ENCODE data around the gene FOXP1.

Gene FOXP1

DNA sequence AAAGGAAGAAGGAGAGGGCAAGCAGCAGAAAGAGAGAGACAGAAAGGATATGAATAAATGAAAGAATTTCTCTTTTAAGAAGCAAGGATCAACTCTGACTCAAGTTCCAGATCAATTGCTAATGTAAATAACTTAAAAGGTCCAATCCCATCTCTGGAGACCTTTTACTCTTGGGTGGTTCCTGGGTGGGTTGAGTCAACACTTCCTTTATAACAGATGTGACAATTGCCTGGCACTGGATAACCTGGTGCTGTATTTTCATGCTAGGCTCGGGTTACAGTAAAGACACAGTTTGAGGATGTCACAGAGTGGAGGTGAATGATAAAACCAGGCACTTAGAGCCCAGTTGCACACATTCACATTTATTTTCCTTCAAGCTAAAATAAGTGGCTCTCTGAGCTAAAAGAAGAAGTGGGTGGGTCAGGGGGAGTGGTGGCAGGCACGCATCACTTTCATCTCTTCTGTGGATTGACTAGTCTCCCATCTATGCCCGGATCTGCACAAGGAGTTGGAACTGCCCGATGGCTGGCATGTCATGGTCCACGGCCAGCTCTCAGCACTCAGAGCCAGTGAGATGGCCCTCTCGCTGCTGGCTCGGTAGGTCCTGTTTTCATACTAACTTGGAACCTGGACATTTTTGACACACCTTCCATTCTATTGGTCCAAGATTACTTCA is 465.8 kb downstream of the FOXP1 start:
- no peaks in the 10 kb centered on the region for H4K20me1 ChIP-seq (ENCODE audit: low read depth, low read length)
- peak overlapping the region; percentile 57 for H3K27ac ChIP-seq (ENCODE audit: low read depth, low read length)
- H3K9me3 ChIP-seq (ENCODE audit: insufficient read depth, low read length): no peaks in the 10 kb centered on the region
- no peaks in the 10 kb centered on the region for H3K9me2 ChIP-seq (replicated peaks; ENCODE audit: insufficient read depth, low read length)
- no peak for TF ChIP-seq EZH2phosphoT487 (conservative IDR thresholded peaks at IDR 0.05; ENCODE audit: low read length)
- TF ChIP-seq, protein P1, sequence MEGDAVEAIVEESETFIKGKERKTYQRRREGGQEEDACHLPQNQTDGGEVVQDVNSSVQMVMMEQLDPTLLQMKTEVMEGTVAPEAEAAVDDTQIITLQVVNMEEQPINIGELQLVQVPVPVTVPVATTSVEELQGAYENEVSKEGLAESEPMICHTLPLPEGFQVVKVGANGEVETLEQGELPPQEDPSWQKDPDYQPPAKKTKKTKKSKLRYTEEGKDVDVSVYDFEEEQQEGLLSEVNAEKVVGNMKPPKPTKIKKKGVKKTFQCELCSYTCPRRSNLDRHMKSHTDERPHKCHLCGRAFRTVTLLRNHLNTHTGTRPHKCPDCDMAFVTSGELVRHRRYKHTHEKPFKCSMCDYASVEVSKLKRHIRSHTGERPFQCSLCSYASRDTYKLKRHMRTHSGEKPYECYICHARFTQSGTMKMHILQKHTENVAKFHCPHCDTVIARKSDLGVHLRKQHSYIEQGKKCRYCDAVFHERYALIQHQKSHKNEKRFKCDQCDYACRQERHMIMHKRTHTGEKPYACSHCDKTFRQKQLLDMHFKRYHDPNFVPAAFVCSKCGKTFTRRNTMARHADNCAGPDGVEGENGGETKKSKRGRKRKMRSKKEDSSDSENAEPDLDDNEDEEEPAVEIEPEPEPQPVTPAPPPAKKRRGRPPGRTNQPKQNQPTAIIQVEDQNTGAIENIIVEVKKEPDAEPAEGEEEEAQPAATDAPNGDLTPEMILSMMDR (IDR thresholded peaks at IDR 0.05; ENCODE audit: insufficient read depth, low read length, poor library complexity, severe bottlenecking): no peak
- no peak overlapping the region for H2AFZ ChIP-seq (ENCODE audit: low read depth, low read length, severe bottlenecking)
- H3K27me3 ChIP-seq (ENCODE audit: low read length): no peaks in the 10 kb centered on the region
- no peak overlapping the region for H3K4me3 ChIP-seq (ENCODE audit: insufficient read depth, low read length, poor library complexity, severe bottlenecking)
- H3F3A ChIP-seq (ENCODE audit: insufficient read depth): no peaks in the 10 kb centered on the region; the same call in 1 of the 2 replicates
- peaks cover 7% of the 10 kb centered on the region; the same call in 1 of the 2 replicates for H3K36me3 ChIP-seq (ENCODE audit: low read length)
- H3K4me2 ChIP-seq (ENCODE audit: low read depth, low read length, poor library complexity, severe bottlenecking): peak overlapping the region; percentile 29
- no peaks in the 10 kb centered on the region; the same call in 1 of the 2 replicates for H3K79me2 ChIP-seq (ENCODE audit: insufficient read depth, low read length)
- no peak overlapping the region for H3K9ac ChIP-seq (ENCODE audit: low read length)

DNA sequence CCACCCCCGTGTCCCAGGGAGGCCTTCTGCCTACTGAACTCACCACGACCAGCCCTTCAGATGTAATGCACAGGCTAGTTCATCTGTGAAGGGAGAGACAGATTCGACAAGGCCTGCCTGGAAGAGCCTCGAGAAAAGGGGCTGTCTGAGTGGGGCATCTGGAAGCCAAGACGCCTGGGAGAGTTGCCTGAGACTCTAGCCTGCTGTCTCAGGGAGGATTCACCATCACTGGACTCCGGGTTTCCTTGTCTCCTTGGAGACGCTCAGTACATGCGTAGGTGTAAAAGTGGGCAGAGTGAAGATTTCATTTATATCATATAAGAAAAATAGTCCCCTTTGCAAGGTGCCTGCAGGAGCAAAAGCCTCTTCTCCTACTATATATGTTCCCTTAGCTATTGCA is 468.9 kb downstream of the FOXP1 start:
- Histone ChIP-seq H3K9me3 (ENCODE audit: insufficient read depth, low read length) (no peaks in the 10 kb centered on the region), H3K9me2 (replicated peaks; ENCODE audit: insufficient read depth, low read length) (no peaks in the 10 kb centered on the region), H3F3A (ENCODE audit: insufficient read depth) (no peaks in the 10 kb centered on the region; the same call in 1 of the 2 replicates), H3K36me3 (ENCODE audit: low read length) (peaks cover 7% of the 10 kb centered on the region; the same call in 1 of the 2 replicates), H3K4me3 (ENCODE audit: insufficient read depth, low read length, poor library complexity, severe bottlenecking) (no peak overlapping the region), H3K9ac (ENCODE audit: low read length) (no peak overlapping the region), H3K27ac (ENCODE audit: low read depth, low read length) (no peak overlapping the region), H2AFZ (ENCODE audit: low read depth, low read length, severe bottlenecking) (no peak overlapping the region), H3K79me2 (ENCODE audit: insufficient read depth, low read length) (no peaks in the 10 kb centered on the region; the same call in 1 of the 2 replicates), H4K20me1 (ENCODE audit: low read depth, low read length) (no peaks in the 10 kb centered on the region), H3K27me3 (ENCODE audit: low read length) (no peaks in the 10 kb centered on the region), H3K4me2 (ENCODE audit: low read depth, low read length, poor library complexity, severe bottlenecking) (no peak overlapping the region)
- TF ChIP-seq, protein P1 (IDR thresholded peaks at IDR 0.05; ENCODE audit: insufficient read depth, low read length, poor library complexity, severe bottlenecking): no peak
- TF ChIP-seq EZH2phosphoT487 (conservative IDR thresholded peaks at IDR 0.05; ENCODE audit: low read length): no peak

DNA sequence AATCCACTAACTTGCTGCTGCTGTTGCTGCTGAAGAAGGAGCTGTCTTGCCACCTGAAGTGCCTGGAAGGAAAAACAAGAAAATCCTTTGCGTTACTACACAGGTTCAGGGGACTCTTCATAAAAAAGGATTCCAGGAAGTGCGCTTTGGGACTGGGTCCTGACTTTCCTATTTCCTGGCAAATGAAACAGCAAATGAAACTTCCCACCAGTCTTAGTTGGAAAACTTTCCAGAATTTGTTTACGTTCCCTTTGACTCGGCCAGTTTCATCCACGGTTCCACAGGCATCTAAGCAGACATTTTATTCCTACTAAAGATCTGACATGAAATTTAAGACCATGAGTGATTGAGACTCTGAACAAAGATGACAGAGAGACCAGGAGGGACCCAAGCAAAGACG is 471.0 kb downstream of the FOXP1 start:
- H3K4me2 ChIP-seq (ENCODE audit: low read depth, low read length, poor library complexity, severe bottlenecking): no peak overlapping the region
- no peaks in the 10 kb centered on the region for H3K9me3 ChIP-seq (ENCODE audit: insufficient read depth, low read length)
- no peak overlapping the region for H3K4me3 ChIP-seq (ENCODE audit: insufficient read depth, low read length, poor library complexity, severe bottlenecking)
- H3F3A ChIP-seq (ENCODE audit: insufficient read depth): no peaks in the 10 kb centered on the region
- H3K79me2 ChIP-seq (ENCODE audit: insufficient read depth, low read length): no peaks in the 10 kb centered on the region; the same call in 1 of the 2 replicates
- H3K9me2 ChIP-seq (replicated peaks; ENCODE audit: insufficient read depth, low read length): no peaks in the 10 kb centered on the region
- no peak for TF ChIP-seq EZH2phosphoT487 (conservative IDR thresholded peaks at IDR 0.05; ENCODE audit: low read length)
- TF ChIP-seq, protein P1 (IDR thresholded peaks at IDR 0.05; ENCODE audit: insufficient read depth, low read length, poor library complexity, severe bottlenecking): no peak
- H3K9ac ChIP-seq (ENCODE audit: low read length): no peak overlapping the region
- no peaks in the 10 kb centered on the region for H3K36me3 ChIP-seq (ENCODE audit: low read length)
- H4K20me1 ChIP-seq (ENCODE audit: low read depth, low read length): no peaks in the 10 kb centered on the region
- no peak overlapping the region for H2AFZ ChIP-seq (ENCODE audit: low read depth, low read length, severe bottlenecking)
- no peak overlapping the region for H3K27ac ChIP-seq (ENCODE audit: low read depth, low read length)
- no peaks in the 10 kb centered on the region for H3K27me3 ChIP-seq (ENCODE audit: low read length)

Data from SU-DHL-6 (cell line).